Putamen (tissue), 1 donor: ENCODE data around the gene COL5A1.

Experiments
- DNase-seq: peaks from one replicate; pipeline ENCODE4 v3.0.0-alpha.2; 2016; ENCODE audit warnings: low spot score

Gene COL5A1

DNA sequence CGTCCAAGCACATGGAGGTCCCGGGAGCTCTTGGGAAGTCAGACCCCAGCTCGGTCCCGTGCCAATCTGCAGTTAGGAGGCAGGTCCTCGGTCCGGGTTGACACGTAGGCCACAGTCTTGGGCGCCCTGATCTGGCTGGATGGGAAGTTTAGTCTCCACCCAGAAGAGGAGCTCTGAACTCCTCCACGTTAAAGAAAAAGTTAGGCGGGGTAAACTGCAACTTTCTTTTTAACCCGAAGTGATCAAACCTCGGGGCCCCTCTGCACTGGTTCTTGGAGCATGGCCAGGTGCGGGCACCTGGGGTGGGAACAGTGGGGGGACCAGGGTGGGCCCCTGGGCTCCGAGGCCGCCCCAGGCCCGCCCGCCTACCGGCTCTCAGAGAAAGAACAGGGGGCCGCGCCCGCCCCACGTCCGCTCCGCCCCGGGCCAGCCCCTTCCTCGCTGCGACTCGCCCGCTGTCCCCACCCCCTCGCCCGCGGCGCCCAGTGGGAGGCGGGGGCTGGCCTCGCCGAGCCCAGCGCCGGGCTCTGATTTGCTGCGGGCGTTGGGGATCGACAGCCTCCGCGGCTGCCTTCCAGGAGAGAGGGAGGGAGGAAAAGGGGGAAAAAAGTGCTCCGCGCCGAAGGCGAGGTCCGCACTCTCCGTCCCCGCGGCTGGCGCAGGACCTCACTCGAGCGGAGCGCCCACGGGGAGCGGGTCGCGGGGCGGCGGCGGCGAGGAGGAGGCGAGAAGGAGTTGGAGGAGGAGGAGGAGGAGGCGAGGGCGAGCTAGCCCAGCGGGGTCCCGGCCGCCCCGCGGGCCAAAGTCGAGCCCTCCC, at the start of gene COL5A1:
COL5A1 (plus strand) TSS at position 631 of the 817 bp plus-strand sequence. CDS start 385 bp downstream, outside the sequence.
- peak; percentile 52 for DNase-seq

DNA sequence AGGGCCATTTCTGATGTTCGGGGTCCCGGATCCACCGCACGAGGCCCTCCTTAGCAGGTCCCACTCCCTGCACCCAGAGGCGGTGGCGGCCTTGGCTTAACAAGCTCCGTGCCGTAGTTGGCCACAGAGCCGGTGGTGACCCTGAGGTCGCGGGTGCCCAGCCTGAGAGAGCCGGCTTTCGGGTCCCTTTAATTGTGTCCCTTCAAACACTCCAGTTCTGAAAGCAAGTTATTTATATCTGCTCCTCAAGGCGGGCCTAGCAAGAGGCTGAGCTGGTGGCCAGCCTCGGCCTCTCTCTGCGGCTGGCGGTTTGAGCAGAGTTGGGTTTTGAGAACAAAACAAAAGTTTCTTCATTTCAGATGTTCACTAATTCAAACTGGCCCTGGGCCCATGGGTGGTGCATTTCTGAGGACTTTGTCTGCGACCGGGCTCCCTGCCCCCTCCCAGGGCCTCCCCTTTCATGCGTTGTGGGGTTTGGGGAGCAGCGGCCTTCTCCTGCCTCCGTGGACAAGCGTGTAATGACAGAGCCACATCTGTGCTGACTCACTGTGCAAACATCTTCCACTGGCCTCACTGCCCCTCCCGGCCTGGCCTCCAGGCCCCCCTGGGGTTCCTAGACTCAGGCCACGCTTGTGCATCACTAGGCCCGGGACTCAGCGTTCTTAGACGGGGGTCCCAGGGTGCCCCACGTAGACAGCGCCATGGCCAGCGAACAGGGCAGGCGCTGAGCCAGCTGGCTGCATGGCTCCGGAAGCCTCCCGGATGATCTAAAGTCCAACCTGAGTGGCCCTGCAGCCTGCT, 49.4 kb upstream of the COL5A1 start:
- DNase-seq = no peak

DNA sequence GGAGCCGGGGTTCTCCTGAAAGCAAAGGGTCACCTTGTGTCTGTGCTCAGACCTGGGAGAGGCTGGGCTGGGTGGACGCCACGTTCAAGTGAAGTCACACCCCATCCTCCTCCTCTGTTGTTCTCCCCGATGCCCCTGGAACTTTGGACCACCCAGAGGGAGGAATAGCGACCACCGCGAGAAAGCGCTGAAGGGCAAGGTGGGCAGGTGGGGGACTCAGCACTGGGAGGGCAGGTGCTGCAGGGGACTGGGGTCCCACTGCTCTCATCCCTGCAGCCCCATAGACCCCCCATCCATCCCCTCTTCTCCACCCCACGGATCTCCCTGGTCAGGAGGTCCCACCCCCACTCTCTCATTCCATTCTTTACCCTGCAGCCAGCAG, 48.8 kb upstream of the COL5A1 start:
- no peak for DNase-seq

DNA sequence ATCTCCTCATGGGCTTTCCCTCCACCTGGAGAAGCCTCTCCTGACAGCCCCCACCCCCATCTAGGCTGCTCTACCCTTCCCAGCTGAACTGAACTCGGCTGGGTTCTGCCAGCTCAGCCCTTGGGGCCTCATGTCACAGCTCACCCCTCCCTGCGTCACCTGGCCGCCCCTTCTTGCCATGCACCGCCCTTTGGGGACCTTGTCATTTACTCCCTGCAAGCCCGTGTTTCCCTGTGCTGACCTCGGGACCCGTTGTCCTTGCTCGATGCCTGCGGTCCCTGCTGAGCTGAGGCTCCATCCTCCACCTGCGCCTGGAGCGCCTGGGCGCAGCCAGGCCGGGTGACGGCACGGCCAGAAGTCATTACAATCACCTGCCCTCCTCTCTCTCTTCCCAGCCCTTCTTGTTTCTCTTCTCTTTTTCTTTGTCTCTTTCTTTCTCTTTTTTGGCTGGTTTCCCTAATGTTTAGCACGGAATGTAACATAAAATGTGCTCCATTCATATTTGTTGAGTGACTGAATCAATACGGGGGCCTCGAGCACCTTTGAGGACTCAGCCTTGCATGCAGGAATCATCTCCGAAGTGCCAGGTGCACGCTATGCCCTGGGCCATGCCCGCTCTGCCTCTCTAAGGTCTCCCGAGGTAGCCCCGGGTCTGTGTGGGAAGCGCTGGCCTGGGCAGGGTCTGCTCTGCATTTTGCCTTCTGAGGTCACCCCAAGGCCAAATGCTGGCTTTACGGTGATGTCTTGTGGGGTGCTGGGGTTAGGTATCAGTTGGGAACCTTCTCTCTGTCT, 48.1 kb upstream of the COL5A1 start:
- DNase-seq = no peak

DNA sequence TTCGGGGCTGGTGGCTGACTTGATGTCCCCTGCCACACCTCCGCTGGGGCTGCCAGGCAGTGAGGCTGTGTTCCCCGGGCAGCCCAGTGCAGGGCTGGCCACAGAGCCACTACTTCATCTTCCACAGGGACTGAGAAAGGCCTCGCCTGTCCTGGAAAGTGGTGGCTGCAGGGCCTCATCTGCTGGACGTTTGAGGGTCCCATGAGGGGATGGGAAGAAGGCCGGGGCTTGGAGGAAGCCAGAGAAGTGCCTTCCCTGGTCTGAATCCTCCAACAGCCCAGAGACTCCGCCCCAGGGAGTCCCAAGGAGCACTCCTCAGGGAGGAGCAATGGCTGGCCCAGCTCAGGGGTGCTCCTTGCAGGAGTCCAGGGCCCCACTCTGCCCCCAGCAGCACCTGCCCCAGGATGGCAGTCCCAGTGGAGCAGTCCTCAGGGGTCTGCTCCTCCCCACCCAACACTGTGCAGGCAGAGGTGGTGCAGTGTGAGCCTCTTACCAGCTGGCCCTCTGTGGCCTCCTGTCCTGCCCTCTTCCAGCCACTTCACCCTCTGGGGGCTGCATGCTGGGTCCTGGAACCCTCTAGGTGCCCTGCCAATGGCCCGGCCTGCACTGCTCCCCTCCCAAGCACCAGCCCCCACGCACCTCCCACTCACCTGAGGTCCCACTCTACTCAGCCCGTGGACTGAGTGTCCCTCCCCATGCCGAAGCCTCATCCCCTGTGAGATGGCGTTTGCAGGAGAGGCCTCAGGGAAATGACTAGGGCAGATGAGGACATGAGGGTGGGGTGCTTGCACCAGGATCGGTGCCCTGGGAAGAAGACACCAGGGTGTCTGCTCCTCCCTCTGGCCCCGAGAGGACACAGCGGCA, 47.3 kb upstream of the COL5A1 start:
- DNase-seq = no peak

GRCh38 chr9:134595014-134595413, 46.6 kb upstream of the COL5A1 start:
- DNase-seq = no peak

GRCh38 chr9:134597041-134597913, 44.3 kb upstream of the COL5A1 start:
- DNase-seq = no peak

GRCh38 chr9:134597957-134598883, 43.4 kb upstream of the COL5A1 start:
- DNase-seq = no peak

DNA sequence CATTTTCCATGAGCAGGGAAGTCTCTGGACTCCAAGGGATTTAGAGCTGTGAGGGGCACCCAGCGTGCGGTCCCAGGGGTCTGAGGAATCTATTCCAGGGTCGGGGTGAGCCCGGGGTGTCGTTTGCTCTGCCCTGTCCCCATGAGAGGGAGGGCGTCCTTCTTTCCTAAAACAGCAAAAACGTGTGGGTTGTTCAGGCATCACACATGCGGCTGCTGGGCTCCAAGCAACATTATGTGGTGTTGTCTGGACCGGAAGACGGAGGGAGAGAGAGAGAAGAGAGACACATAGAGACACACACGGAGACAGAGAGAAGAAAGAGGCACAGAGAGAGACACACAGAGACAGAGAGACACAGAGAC, 42.7 kb upstream of the COL5A1 start:
- no peak for DNase-seq

GRCh38 chr9:134600371-134600770, 41.2 kb upstream of the COL5A1 start:
- DNase-seq = no peak

- no peak for DNase-seq
Measured at GRCh38 chr9:134600836-134601638, 40.6 kb upstream of the COL5A1 start.

DNA sequence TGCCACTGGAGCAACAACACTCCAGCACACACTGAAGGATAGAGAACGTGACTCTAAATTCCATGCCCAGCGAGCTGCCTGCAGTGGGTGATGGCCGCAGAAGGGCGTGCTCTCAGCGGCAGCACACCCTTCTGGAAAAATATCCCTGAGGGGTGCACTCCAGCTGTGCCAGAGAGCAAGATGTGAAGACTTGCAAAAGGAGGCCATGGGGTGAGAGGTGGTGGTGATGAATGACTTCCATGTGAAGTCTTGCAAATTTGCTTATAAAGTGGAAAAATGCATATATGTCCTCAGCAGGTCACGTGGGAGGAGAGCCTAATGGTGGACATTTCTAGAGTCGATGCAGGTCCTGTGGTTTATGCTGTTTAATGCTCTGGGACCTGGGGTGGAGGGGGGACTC, 39.8 kb upstream of the COL5A1 start:
- DNase-seq = no peak

DNA sequence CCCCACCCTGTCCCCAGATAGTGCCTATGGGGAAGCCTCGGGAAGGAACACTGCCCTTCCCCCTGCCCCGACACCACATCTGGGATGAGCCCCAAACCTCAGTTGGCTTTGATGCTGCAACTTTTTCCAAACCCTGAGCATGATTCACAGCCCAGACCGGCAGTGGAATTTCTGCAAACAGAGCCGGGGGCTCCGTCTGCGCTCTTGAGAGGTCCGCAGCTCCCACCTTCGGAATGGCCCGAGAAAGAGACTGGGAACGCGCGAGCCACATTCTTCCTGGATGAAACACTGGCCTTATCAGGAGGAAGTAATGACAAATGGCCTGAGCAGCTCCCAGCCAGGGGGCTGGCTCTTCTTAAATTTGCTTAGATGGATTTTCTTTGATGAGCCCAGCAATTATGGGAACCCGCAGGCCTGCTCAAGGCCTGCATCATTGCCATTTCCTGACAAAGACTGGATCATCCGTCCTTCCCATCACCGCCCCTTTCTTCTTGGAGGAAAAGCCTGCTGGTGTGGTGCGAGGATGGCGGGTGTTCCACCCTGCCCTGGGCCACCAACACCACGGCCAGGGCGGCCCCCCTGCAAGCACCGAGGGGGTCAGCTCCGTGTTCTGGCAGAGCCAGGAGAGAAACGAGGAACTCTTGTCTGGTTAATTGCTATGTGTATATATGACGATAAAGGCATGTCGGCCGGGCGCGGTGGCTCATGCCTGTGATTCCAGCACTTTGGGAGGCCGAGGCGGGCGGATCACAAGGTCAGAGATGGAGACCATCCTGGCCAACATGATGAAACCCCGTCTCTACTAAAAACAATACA, 38.8 kb upstream of the COL5A1 start:
- no peak for DNase-seq

- no peak for DNase-seq
Measured at GRCh38 chr9:134604834-134605233, 36.8 kb upstream of the COL5A1 start.

- no peak for DNase-seq
Measured at GRCh38 chr9:134605351-134605965, 36.1 kb upstream of the COL5A1 start.

GRCh38 chr9:134605966-134606357, 35.6 kb upstream of the COL5A1 start:
- DNase-seq = no peak
